ENCODE data around the gene NOTCH4.
"Not testable (repeated sequence)": the region's sequence is repeated elsewhere in the genome, so short reads cannot be mapped to it uniquely, and the experiment has no call there.

NOTCH4 gene

DNA sequence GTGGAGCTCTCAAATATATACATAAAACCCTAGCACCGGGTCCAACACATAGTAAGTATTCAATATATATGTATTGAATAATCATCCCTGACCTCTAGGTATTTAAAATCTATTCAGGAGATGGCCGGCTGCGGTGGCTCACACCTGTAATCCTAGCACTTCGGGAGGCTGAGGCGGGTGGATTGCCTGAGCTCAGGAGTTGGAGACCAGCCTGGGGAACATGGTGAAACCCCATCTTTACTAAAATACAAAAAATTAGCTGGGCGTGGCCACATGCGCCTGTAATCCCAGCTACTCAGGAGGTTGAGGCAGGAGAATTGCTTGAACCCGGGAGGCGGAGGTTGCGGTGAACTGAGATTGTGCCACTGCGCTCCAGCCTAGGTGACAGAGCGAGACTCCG is 30.8 kb downstream of the NOTCH4 start:
- ATAC-seq, DNase-seq: not testable (repeated sequence)

DNA sequence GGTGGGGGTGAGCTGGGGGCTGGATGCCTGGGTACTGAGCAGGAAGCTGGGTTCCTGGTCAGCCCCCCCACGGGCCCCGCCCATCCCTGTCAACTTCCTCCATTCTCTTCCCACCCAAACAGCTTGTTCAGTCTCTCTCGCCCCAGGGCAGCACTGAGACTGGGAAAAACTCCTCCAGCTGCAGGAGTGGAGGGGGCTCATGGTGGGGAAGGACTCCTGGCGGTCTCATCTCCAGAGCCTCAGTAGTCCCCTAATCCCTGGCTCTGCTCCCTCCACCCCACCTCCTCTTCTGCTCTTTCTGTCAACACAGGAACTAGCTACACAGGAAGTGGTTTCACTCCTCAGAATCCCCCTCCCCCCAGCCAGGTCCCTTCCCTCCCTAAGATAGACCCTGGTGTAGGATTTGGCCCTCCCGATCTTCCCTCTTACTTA is 31.2 kb downstream of the NOTCH4 start, which contains the start of gene GPSM3:
Gene GPSM3 (minus strand): TSS at position 36 of the 432 bp plus-strand sequence. CDS start 130 bp downstream, outside the sequence.
- peak; percentile 65 for DNase-seq
- ATAC-seq, result no peak

- no peak for DNase-seq
- no peak for ATAC-seq
Measured at GRCh38 chr6:32191696-32192607, 31.9 kb downstream of the NOTCH4 start.

DNA sequence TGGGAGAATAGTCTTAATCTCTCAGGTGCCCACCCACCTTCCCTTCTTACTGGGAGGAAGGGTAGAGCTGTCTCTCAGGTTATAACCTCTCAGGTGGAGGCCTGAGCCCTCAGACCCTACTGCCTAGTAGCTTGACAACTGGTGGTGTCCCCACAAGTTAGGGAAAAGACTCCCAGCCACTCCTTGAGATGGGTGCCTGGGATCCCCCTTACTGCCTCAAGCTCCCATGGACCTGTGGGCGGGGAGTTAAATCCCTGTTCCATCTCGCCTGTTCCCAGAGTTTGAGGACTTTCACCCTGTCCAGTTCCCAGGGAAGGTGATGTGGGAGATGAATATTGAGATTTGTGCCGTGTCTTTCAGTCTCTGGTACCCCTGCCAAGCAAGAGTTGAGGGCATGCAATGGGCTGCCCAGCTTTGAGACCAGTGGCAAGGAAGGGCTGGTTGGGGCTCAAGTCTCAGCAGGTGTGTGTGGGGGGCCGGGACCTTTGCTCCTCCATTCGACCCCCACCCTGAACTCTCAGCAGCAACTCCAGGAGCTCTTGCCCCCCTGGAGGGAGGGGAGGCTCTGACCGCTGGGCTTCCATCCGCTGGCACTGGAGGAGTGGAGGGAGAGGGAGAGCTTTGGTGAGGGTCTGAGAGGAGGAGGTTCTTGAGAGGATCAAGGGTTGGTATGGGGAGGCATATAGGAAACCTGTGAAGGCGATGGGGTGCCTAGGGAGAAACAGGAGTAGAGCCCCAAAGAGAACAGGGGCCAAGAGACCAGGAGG is 32.8 kb downstream of the NOTCH4 start:
- ATAC-seq (no peak), DNase-seq (no peak)

GRCh38 chr6:32190054-32190851 is 33.6 kb downstream of the NOTCH4 start, which contains the start of gene PBX2:
Gene PBX2 (minus strand): TSS chr6:32190202. CDS start chr6:32189915, 287 bp downstream.
- peak; percentile 66 for ATAC-seq

GRCh38 chr6:32189742-32190053 is 34.2 kb downstream of the NOTCH4 start:
- DNase-seq (no peak), ATAC-seq (no peak)

More at GRCh38 chr6:32190054-32190851, 33.6 kb downstream of the NOTCH4 start, which contains the start of gene PBX2:
- DNase-seq, result peak; percentile 86

GRCh38 chr6:32189069-32189741 is 34.7 kb downstream of the NOTCH4 start:
- no peak for DNase-seq
- ATAC-seq, result no peak

- ATAC-seq (no peak), DNase-seq (no peak)
Measured at GRCh38 chr6:32188381-32189068, 35.3 kb downstream of the NOTCH4 start.

GRCh38 chr6:32187725-32188380 is 36.0 kb downstream of the NOTCH4 start:
- ATAC-seq, DNase-seq: not testable (repeated sequence)

DNA sequence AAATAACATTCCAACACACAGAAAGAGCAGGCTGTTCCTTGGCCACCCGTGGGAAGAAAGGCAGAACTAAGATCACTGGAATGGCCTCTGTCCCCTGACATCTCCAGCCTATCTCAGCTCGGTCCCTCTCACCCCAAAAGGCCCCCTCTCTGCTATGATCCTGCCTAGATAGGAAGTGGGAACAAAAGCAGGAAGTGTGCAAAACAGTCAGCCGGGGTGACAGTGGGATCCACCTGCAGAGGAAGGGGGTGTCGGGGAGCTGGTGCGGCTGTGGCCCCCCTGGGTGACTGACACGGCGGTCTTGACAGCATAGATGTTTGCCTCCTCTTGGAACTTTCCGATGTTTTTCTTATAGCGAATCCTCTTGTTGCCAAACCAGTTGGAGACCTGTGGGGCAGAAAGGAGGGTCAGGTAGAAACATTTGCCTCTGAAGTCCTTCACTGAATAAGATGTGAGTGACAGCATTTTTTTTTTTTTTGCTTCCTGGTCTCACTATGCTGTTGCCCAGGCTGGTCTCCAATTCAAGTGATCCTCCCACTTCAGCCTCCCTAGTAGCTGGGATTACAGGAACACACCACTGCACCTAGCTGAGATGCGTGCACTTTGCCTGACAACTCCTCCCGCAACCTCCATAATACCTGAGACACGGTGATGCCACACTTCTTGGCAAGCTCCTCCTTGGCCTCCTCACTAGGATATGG is 36.7 kb downstream of the NOTCH4 start:
- DNase-seq (no peak), ATAC-seq (no peak)

DNA sequence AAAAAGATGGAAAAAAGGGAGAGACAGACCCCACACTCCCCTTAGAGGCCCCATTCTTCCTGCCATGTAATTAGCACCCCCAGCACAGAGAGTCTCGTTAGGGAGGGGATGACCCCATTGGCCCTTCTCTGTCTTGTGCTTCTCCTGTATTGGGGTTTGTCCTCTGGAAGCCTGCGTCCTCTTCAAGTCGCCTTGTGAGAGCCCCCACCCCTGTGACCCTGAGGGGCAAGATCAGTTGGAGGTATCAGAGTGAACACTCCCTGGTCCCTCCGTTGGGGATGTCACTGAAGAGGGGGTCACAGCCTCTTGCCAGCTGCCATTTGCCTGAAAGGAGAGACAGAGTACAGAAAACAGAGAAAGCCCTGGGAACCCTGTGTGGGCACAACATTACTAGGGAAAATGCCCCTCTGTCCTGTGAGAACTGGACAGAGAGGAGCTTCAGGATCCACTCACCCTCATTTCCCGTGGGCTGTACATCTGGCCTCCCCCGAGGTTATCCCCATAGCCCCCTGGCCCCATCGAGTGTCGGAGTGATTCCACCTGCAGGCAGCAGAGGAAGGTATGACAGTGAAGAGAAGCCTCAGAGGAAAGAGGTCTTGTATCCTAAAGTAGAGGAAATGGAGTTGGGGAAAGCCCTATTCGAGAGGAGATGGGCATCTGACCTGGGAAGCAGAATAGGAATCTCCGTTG is 37.6 kb downstream of the NOTCH4 start:
- ATAC-seq, DNase-seq: not testable (repeated sequence)

GRCh38 chr6:32185681-32186131 is 38.2 kb downstream of the NOTCH4 start:
- peak; percentile 64 for DNase-seq
- peak; percentile 39 for ATAC-seq

DNA sequence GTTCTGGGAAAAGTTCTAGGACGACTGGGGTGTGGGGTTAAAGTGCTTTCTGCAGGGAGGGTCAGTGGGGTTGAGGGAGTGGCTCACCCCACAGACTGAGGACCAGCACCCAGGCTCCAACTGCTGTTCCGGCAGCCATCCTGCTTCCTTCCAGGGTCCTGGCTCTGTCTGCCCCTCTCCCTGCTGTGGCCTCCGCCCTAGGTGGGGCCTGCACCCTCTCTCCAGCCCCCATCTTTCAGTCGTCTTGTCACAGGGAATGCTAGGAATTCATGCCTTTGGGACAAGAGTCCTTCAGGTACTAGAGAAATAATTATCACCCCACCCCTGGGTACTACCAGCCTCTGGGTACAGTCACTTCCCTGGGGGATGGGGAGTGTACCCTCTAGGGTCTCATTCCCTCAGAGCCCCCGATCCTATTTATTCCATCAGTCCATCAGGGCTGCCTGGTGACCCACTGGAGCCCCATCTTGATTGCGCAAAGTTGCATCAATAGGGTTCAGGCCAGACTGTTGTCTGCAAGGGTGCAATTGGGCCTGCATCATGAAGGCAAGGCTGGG is 39.7 kb downstream of the NOTCH4 start, which contains the start of gene AGER:
Gene AGER (minus strand): TSS at position 170 of the 557 bp plus-strand sequence. CDS start 31 bp downstream, at position 139.
- DNase-seq (no peak), ATAC-seq (no peak)

- no peak for ATAC-seq
Measured at GRCh38 chr6:32183483-32184083, 40.3 kb downstream of the NOTCH4 start.

DNA sequence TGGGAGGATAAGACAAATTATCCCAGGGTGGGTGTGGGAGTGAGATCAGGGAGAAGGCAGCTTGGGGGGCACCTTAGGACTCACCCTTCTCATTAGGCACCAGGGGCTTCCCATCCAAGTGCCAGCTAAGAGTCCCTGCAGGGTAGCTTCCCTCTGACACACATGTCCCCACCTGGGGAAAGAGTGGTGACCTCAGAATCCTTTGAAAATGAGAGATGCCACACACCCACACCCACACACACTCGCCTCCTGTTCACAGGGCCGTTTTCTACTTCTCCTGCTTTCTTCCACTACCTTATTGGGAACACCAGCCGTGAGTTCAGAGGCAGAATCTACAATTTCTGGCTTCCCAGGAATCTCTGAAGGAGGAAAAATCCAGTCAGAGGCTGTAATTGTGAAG is 40.8 kb downstream of the NOTCH4 start:
- ATAC-seq, result no peak
- no peak for DNase-seq

More at GRCh38 chr6:32183483-32184083, 40.3 kb downstream of the NOTCH4 start:
- no peak for DNase-seq

DNA sequence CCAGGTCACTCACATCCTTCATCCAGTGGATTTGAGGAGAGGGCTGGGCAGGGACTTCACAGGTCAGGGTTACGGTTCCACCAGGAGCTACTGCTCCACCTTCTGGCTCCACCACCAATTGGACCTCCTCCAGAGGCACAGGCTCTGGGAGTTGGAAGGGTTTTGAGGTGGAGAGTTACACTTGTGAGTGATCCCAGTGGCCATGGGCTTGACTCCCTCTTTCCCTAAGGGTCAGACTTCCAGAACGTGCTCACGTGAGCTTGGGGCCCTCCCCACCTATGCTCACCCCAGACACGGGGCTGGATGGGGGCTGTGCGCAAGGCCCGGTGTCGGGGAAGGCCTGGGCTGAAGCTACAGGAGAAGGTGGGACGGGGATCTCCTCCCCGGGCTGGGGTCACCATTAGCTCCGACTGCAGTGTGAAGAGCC is 41.3 kb downstream of the NOTCH4 start:
- no peak for DNase-seq
- no peak for ATAC-seq

- DNase-seq (no peak), ATAC-seq (no peak)
Measured at GRCh38 chr6:32181915-32182529, 41.8 kb downstream of the NOTCH4 start.

Measured in stimulated activated naive CD8-positive, alpha-beta T cell treated with anti-CD3 and anti-CD28 coated beads, Interleukin-15, Interleukin-2, amounts not matched to agents 100 U/mL and 50 U/mL, for 24 hours (primary cell).